RWPE2 (cell line): Measurements from ENCODE around the gene AFAP1.

Experiments used
- ATAC-seq: fragments of 200-7000 bp; cut with Tn5 transposase; 3 replicates; pipeline ENCODE4 v1.9.1; 2021; ENCODE audit warnings: low read depth
- DNase-seq: peaks from one replicate; pipeline ENCODE4 v3.0.0-alpha.2; 2020; ENCODE audit warnings: low spot score
- H3K27ac ChIP-seq: fragments of 450-650 bp; 2 replicates; pipeline ENCODE4 v1.5.1; 2017; ENCODE audit warnings: mild to moderate bottlenecking; ENCODE audit not compliant: poor library complexity, severe bottlenecking
- H3K27me3 ChIP-seq: fragments of 250-450 bp; sonication (Bioruptor Pico); 2 replicates; pipeline ENCODE4 v1.5.1; 2021; ENCODE audit warnings: mild to moderate bottlenecking, moderate library complexity; ENCODE audit not compliant: insufficient read depth, poor library complexity, severe bottlenecking
- H3K36me3 ChIP-seq: fragments of 250-450 bp; sonication (Bioruptor Pico); 2 replicates; pipeline ENCODE4 v1.5.1; 2020; ENCODE audit warnings: low read depth, mild to moderate bottlenecking, moderate library complexity
- H3K4me1 ChIP-seq: fragments of 250-450 bp; sonication (Bioruptor Pico); 2 replicates; pipeline ENCODE4 v1.5.1; 2021; ENCODE audit warnings: mild to moderate bottlenecking, moderate library complexity; ENCODE audit not compliant: insufficient read depth, poor library complexity, severe bottlenecking
- H3K4me3 ChIP-seq: fragments of 250-450 bp; sonication (Bioruptor Pico); 2 replicates; pipeline ENCODE4 v1.5.1; 2021; ENCODE audit warnings: mild to moderate bottlenecking, moderate library complexity; ENCODE audit not compliant: severe bottlenecking
- H3K9me3 ChIP-seq: fragments of 250-450 bp; sonication (Bioruptor Pico); 2 replicates; pipeline ENCODE4 v1.5.1; 2021; ENCODE audit warnings: mild to moderate bottlenecking, moderate library complexity; ENCODE audit not compliant: severe bottlenecking
- TF ChIP-seq, protein P1 (sequence below): fragments of 450-650 bp; IDR thresholded peaks from one replicate; pipeline ENCODE4 v1.5.1; 2017; ENCODE audit warnings: mild to moderate bottlenecking, moderate library complexity; ENCODE audit not compliant: poor library complexity, severe bottlenecking

AFAP1 gene

DNA sequence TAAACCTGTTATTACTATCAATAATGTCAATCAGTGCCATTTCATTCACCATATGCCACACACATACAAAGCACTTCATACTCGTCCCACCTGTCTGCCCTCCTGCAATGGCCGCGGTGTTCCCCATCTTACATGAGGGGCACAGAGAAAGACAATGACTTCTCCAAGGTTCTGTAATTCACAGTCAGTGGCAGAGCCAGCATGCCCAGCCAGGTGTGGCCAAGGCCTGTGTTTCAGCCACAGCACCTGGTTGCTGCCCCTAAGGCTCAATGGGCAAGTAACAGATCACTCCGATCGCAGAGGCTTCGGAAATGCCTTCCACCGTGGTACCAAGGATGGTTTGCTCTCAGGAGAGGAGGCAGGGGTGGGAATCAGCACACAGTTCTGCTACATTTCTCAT, 10.9 kb downstream of the AFAP1 start:
- no peak overlapping the region for H3K4me3 ChIP-seq
- H3K4me1 ChIP-seq, result peaks cover 16% of the 10 kb centered on the region
- DNase-seq, result no peak
- TF ChIP-seq, protein P1, sequence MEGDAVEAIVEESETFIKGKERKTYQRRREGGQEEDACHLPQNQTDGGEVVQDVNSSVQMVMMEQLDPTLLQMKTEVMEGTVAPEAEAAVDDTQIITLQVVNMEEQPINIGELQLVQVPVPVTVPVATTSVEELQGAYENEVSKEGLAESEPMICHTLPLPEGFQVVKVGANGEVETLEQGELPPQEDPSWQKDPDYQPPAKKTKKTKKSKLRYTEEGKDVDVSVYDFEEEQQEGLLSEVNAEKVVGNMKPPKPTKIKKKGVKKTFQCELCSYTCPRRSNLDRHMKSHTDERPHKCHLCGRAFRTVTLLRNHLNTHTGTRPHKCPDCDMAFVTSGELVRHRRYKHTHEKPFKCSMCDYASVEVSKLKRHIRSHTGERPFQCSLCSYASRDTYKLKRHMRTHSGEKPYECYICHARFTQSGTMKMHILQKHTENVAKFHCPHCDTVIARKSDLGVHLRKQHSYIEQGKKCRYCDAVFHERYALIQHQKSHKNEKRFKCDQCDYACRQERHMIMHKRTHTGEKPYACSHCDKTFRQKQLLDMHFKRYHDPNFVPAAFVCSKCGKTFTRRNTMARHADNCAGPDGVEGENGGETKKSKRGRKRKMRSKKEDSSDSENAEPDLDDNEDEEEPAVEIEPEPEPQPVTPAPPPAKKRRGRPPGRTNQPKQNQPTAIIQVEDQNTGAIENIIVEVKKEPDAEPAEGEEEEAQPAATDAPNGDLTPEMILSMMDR, result no peak
- ATAC-seq, result no peak
- peaks cover 8% of the 10 kb centered on the region; the same call in 1 of the 2 replicates for H3K36me3 ChIP-seq
- no peaks in the 10 kb centered on the region for H3K27me3 ChIP-seq
- H3K9me3 ChIP-seq, result no peaks in the 10 kb centered on the region
- H3K27ac ChIP-seq, result peak overlapping the region; percentile 37

DNA sequence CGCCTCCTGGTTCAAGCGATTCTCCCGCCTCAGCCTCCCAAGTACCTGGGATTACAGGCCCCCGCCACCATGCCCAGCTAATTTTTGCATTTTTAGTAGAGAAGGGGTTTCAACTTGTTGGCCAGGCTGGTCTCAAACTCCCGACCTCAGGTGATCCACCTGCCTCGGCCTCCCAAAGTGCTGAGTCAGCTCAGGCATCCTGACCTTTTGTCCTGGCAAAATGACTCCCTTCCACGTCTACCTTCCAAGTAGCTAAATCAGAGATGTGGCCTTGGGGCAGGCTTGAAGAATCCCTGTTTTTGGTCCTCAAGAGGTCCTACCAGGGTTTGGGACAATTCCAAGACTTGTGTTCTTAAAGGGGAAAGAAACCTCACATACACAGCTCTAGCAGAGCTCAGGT, 12.8 kb downstream of the AFAP1 start:
- no peak for ATAC-seq
- no peak overlapping the region for H3K27ac ChIP-seq
- no peaks in the 10 kb centered on the region for H3K9me3 ChIP-seq
- no peaks in the 10 kb centered on the region for H3K27me3 ChIP-seq
- 0 out of 2 replicates have a peak, but pooled peaks cover 4% of the 10 kb centered on the region for H3K36me3 ChIP-seq
- TF ChIP-seq, protein P1, result no peak
- H3K4me3 ChIP-seq, result no peak overlapping the region
- H3K4me1 ChIP-seq, result peaks cover 16% of the 10 kb centered on the region
- DNase-seq, result no peak

DNA sequence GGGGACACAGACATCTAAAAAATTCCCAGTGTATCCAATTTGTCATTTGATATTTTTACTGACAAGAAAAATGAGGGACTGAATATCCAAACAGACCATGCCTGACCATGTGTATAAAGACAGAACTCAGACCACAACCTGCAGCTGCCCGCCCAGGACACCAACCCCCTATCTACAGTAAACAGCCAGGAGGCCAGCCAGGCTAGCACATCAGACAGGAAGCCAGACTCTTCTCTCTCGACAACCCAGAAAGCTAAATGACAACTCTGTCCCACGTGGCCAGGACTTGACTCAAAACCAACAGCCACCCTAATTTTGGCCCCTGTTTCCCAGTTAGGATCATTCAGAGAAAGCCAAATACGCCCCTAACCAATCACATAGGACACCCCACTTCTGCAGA, 15.1 kb downstream of the AFAP1 start:
- Histone ChIP-seq H3K36me3 (peaks cover 14% of the 10 kb centered on the region), H3K4me3 (no peak overlapping the region), H3K4me1 (peaks cover 6% of the 10 kb centered on the region), H3K27me3 (no peaks in the 10 kb centered on the region), H3K9me3 (no peaks in the 10 kb centered on the region), H3K27ac (no peak overlapping the region)
- TF ChIP-seq, protein P1, result no peak
- DNase-seq, result no peak
- no peak for ATAC-seq

DNA sequence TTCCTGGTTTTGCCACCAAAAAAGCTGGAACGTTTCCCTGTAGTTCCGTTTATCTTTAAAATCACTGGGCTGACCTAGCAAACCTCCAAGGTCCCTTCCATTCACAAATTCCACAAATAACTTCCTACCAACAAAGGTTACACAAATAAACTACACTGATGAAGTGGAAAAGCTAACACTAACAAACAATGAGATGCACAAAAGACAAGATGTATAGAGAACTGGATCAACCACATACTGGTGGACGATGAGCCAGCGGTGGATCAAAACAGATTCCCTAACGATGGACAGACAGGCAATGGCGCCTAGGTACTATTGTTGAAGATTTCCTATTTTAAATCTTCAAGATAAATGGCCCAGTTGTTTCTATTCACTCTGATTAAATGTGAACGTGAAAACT, 15.5 kb downstream of the AFAP1 start:
- TF ChIP-seq, protein P1, result no peak
- no peak overlapping the region for H3K27ac ChIP-seq
- H3K9me3 ChIP-seq, result no peaks in the 10 kb centered on the region
- no peak overlapping the region for H3K4me3 ChIP-seq
- DNase-seq (no peak), ATAC-seq (no peak)
- peaks cover 2% of the 10 kb centered on the region for H3K4me1 ChIP-seq
- no peaks in the 10 kb centered on the region for H3K27me3 ChIP-seq
- peaks cover 14% of the 10 kb centered on the region for H3K36me3 ChIP-seq

GRCh38 chr4:7922466-7922865, 17.2 kb downstream of the AFAP1 start:
- ATAC-seq, result no peak
- Histone ChIP-seq H3K27ac (no peak overlapping the region), H3K4me3 (no peak overlapping the region), H3K36me3 (peaks cover 14% of the 10 kb centered on the region), H3K27me3 (no peaks in the 10 kb centered on the region), H3K9me3 (no peaks in the 10 kb centered on the region), H3K4me1 (no peaks in the 10 kb centered on the region)
- TF ChIP-seq, protein P1, result no peak
- DNase-seq, result no peak
